HEK293T (cell line): ENCODE measurements around the gene BCORL1.

Experiments
- BHLHE40 ChIP-seq: fragments of 450-650 bp; IDR thresholded peaks from 2 replicates; pipeline ENCODE4 v1.6.1; 2016; ENCODE audit warnings: mild to moderate bottlenecking, moderate library complexity, borderline replicate concordance
- CTBP1 ChIP-seq: fragments of 450-650 bp; IDR thresholded peaks from 2 replicates; pipeline ENCODE4 v1.6.1; 2016; ENCODE audit warnings: borderline replicate concordance
- HDGF ChIP-seq: fragments of 450-650 bp; IDR thresholded peaks from 2 replicates; pipeline ENCODE4 v1.6.1; 2017; ENCODE audit warnings: antibody characterized with exemption, borderline replicate concordance
- LEF1 ChIP-seq: fragments of 450-650 bp; IDR thresholded peaks from 2 replicates; pipeline ENCODE4 v1.6.1; 2017; ENCODE audit warnings: mild to moderate bottlenecking, borderline replicate concordance
- PKNOX1 ChIP-seq: fragments of 450-650 bp; IDR thresholded peaks from 2 replicates; pipeline ENCODE4 v1.6.1; 2016
- SP1 ChIP-seq: fragments of 450-650 bp; IDR thresholded peaks from 2 replicates; pipeline ENCODE4 v1.6.1; 2017
- TARDBP ChIP-seq: fragments of 450-650 bp; IDR thresholded peaks from 2 replicates; pipeline ENCODE4 v1.6.1; 2016
- ZNF384 ChIP-seq: fragments of 450-650 bp; IDR thresholded peaks from 2 replicates; pipeline ENCODE4 v1.6.1; 2016

- TF ChIP-seq BHLHE40 = no peak
- no peak for TF ChIP-seq HDGF
- TF ChIP-seq CTBP1 = no peak
- TF ChIP-seq TARDBP = no peak
- TF ChIP-seq SP1 = no peak
- no peak for TF ChIP-seq LEF1
- no peak for TF ChIP-seq ZNF384
- TF ChIP-seq PKNOX1 = no peak
Observed at GRCh38 chrX:129981200-129981553, 1.3 kb upstream of the BCORL1 start.
